Lower lobe of right lung (tissue), 2 donors: ENCODE results near the gene MAGI2. TPM values are rescaled to one million over a fixed set of nuclear protein-coding genes. Genes with fewer than 3 reads are reported as not detected.

ENCODE experiments used
- ATAC-seq, 2 donors: fragments of 200-7000 bp; cut with Tn5 transposase; one replicate each; pipeline ENCODE4 v1.9.1; 2020 to 2022; ENCODE audit warnings: mild to moderate bottlenecking in 2 of 2, moderate library complexity in 2 of 2
- DNase-seq: peaks from one replicate; pipeline ENCODE4 v3.0.0-alpha.2; 2020
- H3K27ac ChIP-seq: fragments of 200-600 bp; one replicate; pipeline ENCODE4 v1.8.0; 2022
- H3K27me3 ChIP-seq: fragments of 200-600 bp; one replicate; pipeline ENCODE4 v1.8.0; 2022; ENCODE audit warnings: low read depth
- H3K36me3 ChIP-seq: fragments of 200-600 bp; one replicate; pipeline ENCODE4 v1.8.0; 2022; ENCODE audit warnings: mild to moderate bottlenecking
- H3K4me1 ChIP-seq: fragments of 200-600 bp; one replicate; pipeline ENCODE4 v1.8.0; 2022
- H3K4me3 ChIP-seq: fragments of 200-600 bp; one replicate; pipeline ENCODE4 v1.8.0; 2022; ENCODE audit warnings: mild to moderate bottlenecking
- H3K9me3 ChIP-seq: fragments of 200-600 bp; one replicate; pipeline ENCODE4 v1.8.0; 2022
- CTCF ChIP-seq: fragments of 200-600 bp; IDR thresholded peaks from one replicate; pipeline ENCODE4 v1.8.0; 2022; ENCODE audit warnings: antibody characterized with exemption, mild to moderate bottlenecking
- intact Hi-C: fragments of 100-400 bp; cut with DNase I; formaldehyde crosslinking; loops from one replicate; pipeline ENCODE4 v1.11.0; 2022
- total RNA-seq: library from RNA; stranded (reverse); fragmentation: NEBNext Ultra II Directional; extraction: Animal tissue kit (Norgen Biotek cat#: 25700); gene quantifications from one replicate; pipeline ENCODE4 v1.2.1, GENCODE V29; 2021
- donor health status: DM: no; HTN: yes; CAD: no; lungs with severe emphysema.

MAGI2 gene
- total RNA-seq, 1 donor from 2014 or later: 15.3 TPM

GRCh38 chr7:78635026-78635793 is 818.3 kb downstream of the MAGI2 start:
- TF ChIP-seq CTCF: no peak
- H3K9me3 ChIP-seq: no peaks in the 10 kb centered on the region
- H3K36me3 ChIP-seq: no peaks in the 10 kb centered on the region
- no peaks in the 10 kb centered on the region for H3K4me1 ChIP-seq
- H3K4me3 ChIP-seq: no peak overlapping the region
- ATAC-seq (no peak), DNase-seq (no peak)
- H3K27ac ChIP-seq: no peak overlapping the region
- no peaks in the 10 kb centered on the region for H3K27me3 ChIP-seq
- intact Hi-C loops: no loop called here

GRCh38 chr7:78634093-78634492 is 819.4 kb downstream of the MAGI2 start:
- intact Hi-C loops: no loop called here
- no peaks in the 10 kb centered on the region for H3K9me3 ChIP-seq
- TF ChIP-seq CTCF: no peak
- H3K36me3 ChIP-seq: no peaks in the 10 kb centered on the region
- ATAC-seq (no peak), DNase-seq (no peak)
- H3K27ac ChIP-seq: no peak overlapping the region
- H3K4me1 ChIP-seq: no peaks in the 10 kb centered on the region
- H3K27me3 ChIP-seq: no peaks in the 10 kb centered on the region
- no peak overlapping the region for H3K4me3 ChIP-seq

- no peak for DNase-seq
- intact Hi-C loops: no loop called here
- H3K36me3 ChIP-seq: no peaks in the 10 kb centered on the region
- H3K27ac ChIP-seq: no peak overlapping the region
- no peaks in the 10 kb centered on the region for H3K9me3 ChIP-seq
- H3K27me3 ChIP-seq: no peaks in the 10 kb centered on the region
- H3K4me1 ChIP-seq: no peaks in the 10 kb centered on the region
- ATAC-seq: no peak
- H3K4me3 ChIP-seq: no peak overlapping the region
- TF ChIP-seq CTCF: no peak
These were observed 832.5 kb downstream of the MAGI2 start for GRCh38 chr7:78620920-78621319.

GRCh38 chr7:78616539-78616938 is 836.9 kb downstream of the MAGI2 start:
- ATAC-seq (no peak), DNase-seq (no peak)
- Histone ChIP-seq H3K4me1 (no peaks in the 10 kb centered on the region), H3K36me3 (no peaks in the 10 kb centered on the region), H3K27me3 (no peaks in the 10 kb centered on the region), H3K9me3 (no peaks in the 10 kb centered on the region), H3K27ac (no peak overlapping the region), H3K4me3 (no peak overlapping the region)
- no peak for TF ChIP-seq CTCF
- intact Hi-C loops: no loop called here

- ATAC-seq: no peak
- H3K27ac ChIP-seq: no peak overlapping the region
- H3K4me1 ChIP-seq: no peaks in the 10 kb centered on the region
- H3K36me3 ChIP-seq: no peaks in the 10 kb centered on the region
- no peak for DNase-seq
- no peak overlapping the region for H3K4me3 ChIP-seq
- intact Hi-C loops: no loop called here
- H3K9me3 ChIP-seq: no peaks in the 10 kb centered on the region
- H3K27me3 ChIP-seq: no peaks in the 10 kb centered on the region
- no peak for TF ChIP-seq CTCF
These were observed 844.2 kb downstream of the MAGI2 start for GRCh38 chr7:78609281-78609680.
